ENCODE measurements around the gene SDR42E2.
"Not testable (repeated sequence)": the region's sequence is repeated elsewhere in the genome, so short reads cannot be mapped to it uniquely, and the experiment has no call there.

Gene SDR42E2

DNA sequence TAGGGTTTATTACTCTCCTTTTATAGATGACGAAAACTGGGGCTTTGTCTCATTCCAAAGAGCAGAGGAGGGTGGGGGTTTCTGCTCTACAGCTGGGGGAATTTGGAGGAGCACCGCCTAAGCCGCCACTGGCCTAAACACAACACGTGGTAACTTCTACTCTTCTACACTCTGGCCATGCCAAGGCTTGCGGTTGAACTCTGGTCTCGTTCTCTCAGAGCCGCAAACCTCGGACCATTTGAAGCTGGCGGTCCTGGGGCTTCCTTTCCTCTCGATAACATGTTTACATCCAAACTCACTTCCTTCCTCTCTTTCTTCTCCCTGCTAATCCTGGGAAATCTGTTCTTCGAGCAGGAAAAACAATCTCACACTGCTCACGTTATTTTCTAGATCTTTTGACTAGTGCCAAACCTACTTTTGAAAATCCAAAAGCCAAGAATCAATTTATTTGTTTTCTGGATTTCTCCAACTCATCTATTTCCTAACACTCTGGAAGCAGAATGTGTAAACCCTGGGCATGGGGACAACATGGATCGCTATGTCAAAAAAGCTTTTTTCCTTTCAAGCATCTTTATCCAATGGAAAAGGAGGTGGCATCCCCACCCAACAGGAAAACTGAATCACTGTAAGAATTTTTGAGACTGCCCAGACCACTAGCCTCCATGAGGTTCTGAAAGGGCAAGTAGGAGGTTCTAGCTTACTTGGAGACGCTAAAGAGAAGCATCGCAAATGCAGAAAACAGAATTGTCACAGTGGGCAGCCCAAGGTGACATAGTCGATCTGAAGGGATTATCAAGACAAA, 30.2 kb downstream of the SDR42E2 start:
- peak; percentile 62 for DNase-seq

DNA sequence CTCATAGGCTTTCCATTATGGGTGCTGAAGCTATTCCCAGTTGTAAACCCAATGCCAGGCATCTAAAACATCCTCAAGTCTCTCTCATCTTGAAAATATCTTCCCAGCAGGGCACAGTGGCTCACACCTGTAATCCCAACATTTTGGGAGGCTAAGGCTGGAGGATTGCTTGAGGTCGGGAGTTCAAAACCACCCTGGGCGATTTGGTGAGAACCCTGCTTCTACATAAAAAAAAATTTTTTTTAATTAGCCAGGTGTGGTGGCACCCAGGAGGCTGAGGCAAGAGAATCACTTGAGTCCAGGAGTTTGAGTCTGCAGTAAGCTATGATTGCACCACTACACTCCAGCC, 30.7 kb downstream of the SDR42E2 start:
- no peak for DNase-seq

DNA sequence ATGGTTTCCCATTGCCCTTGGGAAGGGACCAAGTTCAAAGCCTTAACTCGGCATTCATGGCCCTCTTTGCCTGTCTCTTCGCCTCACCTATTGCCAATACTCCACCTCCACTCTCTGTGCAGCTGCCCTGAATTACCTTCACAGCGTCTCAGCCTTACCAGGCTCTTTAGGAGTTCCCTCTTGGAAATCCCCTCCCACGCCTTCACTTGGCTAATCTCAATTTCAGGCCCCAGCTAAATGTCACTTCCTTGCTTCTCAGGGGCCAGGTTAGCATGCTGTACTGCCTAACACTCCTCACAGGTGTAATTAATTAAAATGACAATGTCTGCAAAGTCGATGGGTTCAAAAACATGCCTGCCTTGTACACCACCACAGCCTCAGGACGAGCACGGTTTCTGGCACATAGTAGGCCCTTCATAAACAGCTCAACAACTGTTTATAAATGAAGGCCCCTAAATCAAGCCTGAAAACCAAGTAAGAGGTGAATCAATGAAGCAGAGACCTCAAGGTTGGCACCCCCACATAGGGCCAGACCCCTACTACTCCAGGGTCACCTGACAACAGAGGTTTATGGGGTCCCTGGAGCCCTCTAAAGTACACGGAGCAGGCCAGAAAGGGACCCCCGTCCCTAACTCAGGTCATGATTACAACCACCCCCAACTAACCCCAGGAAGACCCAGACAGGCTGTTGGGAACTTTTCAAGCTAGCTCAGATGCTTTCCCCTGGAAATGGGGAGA, 32.6 kb downstream of the SDR42E2 start:
- DNase-seq = no peak

DNA sequence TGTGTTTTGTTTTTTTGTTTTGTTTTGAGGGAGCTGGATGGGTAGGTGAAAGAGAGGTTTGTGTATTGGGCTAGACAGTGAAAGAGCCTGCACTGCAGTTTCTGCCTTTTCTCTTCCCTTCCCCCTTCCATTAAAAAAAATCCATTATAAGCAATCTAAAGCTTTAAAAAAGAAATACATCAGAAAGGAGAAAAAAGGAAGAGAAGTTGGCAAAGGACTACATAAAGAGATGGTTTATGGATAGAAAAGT, 33.1 kb downstream of the SDR42E2 start:
- DNase-seq = no peak

DNA sequence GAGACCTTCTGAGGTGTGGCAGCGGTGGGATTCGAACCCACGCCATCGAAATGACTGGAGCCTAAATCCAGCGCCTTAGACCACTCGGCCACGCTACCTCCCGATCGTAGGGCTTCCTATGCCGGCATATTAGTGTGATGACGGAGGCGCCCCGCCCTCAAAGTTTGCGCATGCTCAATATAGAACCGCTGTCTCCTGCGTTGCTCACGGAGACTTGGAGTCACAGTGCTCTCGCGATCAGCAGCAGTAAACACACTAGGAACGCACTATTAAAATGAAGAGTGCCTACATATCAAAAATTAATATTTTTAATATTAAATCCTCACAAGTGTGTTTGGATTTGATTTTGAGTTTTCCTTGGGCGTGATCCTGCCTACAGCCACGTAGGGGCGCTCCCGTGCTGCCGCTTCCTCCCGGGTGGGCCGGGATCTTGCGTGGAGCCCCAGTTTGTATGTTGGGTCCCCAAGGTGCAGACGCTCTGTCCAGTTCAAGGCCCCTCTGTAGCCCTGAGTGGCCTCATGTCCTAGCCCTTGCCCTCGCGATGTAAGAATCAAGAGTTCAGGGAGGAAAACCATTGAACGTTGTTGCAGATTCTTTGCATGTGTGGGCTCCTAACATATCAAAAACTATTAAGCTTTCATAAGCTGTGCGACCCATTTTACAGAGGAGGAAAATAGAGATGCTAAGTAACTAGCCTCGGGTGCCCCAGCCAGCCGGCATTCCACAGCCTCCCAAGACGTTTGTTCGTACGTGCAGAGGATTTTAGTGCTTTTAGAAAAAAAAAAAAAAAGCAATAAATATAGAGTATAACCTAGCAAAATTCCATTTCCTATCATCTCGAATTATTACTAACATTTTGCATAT, 33.6 kb downstream of the SDR42E2 start:
- peak; percentile 84 for DNase-seq

DNA sequence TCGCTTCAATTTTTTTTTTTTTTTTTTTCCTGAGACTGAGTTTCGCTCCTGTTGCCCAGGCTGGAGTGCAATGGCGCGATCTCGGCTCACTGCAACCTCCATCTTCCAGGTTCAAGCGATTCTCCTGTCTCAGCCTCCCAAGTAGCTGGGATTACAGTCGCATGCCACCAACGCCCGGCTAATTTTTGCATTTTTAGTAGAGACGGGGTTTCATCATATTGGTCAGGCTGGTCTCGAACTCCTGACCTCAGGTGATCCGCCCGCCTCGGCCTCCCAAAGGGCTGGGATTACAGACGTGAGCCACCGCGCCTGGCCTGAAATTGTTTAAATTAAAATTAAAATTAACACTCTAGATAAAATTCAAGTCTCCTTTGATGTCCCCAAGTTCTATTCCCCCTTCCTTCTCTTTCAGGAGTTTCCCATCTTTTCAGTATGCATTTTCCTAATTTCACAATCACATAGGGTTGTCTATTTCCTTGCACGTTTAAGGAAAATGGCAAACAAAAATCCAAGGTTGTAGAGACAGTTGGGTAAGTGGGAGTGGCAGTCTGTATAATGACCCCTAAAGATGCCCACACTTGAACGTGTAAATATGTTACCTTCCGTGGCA, 34.4 kb downstream of the SDR42E2 start:
- not testable (repeated sequence) for DNase-seq

DNA sequence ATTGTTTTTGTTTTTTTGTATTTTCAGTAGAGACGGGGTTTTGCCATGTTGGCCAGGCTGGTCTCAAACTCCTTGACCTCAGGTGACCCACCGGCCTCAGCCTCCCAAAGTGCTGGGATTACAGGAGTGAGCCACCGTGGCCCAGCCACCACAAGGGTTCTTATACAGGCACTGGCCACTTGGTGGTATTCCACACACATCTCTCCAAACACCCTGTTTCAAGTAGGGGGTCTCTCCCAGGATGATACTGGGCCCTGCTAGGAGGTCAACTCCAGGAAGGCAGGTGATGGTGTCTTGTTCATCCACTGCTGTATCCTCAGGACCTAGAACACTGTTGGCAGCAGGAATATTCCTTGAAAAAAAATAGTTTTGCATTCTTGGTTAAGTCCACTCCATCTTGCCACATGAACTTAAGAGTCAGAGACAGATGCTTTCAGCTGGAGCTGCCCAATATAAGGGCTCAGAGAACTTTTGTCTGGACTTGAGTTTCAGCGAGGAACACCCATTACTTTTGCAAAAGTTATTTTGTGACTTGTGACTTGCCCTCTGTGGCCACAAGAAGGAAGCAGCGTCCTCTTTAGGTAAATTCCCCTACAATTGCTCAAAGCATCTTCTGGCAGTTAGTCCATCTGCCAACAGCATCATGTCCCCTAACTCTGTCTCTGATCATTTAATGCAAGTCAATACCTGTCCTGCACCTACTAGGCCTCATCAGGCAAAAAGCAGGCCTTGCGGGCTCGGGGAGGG, 36.4 kb downstream of the SDR42E2 start:
- no peak for DNase-seq

DNA sequence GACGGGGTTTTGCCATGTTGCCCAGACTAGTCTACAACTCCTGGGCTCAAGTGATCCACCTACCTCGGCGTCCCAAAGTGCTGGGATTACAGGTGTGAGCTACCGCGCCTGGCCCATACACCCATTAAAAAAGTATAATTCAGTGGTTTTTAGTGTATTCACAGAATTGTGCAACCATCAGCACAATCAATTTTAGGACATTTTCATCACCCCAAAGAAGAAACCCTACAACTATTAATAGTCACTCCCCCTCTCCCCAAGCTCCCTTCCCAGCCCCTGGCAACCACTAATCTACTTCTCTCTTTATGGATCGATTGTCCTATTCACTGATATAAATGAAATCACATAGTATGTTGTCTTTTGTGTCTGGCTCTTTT, 39.9 kb downstream of the SDR42E2 start:
- DNase-seq = no peak

DNA sequence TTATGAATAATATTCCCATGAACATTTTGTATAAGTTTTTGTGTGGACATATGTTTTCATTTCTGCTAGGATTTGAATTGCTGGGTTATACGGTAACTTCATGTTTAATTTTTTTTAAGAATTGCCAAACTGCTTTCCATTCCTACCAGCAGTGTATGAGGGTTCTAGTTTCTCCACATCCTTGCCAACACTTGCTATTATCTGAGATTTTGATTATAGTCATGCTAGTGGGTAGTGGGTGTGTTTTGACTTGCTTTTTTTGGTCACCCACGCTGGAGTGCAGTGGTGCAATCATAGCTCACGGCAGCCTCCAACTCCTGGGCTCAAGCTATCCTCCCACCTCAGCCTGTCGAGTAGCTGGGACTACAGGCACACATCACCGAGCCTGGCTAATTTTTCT, 40.8 kb downstream of the SDR42E2 start:
- no peak for DNase-seq

DNA sequence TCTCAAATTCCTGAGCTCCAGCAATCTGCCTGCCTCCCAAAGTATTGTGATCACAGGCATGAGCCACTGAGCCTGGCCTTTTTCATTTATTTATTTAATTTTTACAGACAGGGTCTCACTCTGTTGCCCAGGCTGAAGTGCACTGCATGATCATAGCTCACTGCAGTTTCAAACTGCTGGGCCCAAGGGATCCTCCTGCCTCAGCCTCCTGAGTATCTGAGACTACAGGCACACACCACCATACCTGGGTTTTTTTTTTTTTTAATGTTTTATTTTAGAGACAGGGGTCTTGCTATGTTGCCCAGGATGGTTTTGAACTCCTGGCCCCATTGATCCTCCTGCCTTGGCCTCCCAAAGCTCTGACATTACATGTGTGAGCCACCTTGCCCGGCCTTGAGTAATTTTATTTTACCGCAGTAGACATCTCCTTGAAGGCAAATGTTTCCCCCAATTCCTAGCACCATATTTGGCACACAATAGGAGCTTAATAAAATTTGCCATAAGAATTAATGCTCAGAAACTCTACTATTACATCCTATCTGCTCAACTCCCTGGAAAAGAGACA, 41.9 kb downstream of the SDR42E2 start:
- DNase-seq = no peak

DNA sequence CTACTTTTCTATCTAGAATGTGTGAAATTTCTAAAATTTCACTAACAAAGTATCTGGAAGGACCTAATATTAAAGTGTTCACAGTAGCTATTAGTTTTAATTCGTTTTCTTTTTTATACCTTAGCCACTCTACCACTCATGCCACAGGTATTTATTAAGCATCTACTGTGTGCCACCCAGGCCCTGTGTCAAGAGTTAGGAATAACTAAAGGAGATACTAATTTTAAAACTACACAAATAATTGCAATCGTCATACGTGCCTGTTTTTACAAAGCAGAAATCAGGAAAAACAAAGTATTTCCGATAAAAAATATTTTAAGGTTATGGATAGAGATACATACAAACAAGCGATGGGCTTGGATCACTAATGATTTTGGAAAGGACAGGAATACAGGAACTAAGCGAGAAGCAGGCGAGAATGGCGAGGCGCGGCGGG, 43.3 kb downstream of the SDR42E2 start:
- no peak for DNase-seq

DNA sequence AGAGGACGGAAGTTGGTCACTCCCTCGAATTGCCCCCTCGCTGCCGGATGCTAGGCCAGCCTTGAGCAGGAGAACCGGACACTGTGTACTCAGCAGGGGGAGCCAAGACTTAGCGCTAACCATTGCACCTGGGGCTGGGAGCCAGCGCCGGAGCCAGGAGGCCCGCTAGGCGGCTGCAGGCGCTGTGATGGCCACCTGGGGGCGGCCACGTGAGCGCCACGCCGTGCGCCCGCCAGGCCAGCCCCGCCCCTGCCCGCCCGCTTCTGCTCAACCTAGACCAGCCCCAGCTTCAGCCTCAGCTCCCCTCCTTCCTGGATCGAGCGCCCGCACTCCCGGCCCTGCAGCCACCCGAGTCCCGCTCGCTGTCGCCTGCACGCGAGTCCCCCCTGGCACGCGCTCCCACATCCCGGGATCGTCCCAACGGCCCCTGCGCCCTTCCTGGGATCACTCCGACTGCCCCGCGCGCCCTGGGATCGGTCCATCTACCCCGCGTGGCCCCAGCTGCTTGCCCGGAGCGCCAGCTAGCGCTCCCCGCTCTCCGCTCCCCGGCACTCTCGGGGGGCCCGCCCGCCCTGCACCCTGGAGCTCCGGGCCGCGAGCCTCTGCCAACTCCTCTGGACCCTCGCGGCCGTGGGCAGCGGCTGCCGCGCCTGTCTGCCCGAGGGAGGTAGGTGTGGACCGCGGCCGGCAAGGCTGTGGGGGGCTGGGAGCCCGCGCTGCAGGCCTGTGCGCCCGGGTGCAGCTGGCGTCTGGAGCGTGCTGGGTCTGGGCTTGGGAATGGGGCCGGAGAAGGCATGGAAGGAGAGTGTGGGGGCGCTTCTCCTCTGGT, 43.9 kb downstream of the SDR42E2 start, which contains the start of gene EEF2K:
EEF2K (plus strand) TSS at position 266 of the 829 bp plus-strand sequence. CDS start 19,452 bp downstream, outside the sequence.
- peak; percentile 86 for DNase-seq

DNA sequence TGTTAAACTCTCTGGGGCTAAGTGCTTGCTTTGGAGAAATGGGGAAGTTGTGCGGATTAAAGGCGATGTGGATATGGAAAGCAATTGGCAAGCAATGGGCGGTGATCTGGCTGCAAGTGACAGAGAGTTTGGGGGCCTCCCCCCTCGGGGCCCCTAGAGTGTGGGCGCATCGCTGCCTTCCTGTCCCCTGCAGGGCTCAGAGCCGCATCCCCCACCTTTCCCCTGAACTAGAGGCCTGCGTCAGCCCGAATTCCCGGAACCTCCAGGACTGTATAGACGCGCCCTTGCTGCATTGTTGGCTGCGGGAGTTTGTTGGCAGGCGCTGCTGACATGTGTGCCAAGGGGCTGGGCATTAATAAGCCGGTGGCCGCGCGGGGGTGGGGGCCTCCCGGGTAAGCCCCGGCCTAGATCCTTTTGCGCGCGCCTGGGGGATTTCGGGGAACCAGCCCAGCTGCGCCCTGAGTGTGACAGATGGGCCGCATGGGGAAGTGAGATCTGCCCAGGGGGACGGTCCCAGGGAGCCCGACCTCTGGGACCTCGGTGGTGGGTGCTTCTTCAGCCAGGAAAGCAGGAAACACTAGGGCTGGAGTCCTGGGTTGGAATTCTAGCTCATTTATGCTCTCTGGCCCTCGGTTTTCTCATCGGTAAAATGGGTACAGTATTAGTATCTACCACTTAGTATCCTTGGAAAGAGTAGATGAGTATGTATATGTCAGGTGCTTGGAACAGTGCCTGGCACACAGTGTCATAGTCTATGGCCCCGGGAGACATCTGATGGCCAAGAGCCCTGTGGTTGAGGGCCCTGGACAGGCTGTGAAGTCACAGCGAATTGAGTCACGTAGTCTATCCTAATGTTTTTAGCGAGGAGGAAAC, 44.8 kb downstream of the SDR42E2 start:
- peak; percentile 64 for DNase-seq

DNA sequence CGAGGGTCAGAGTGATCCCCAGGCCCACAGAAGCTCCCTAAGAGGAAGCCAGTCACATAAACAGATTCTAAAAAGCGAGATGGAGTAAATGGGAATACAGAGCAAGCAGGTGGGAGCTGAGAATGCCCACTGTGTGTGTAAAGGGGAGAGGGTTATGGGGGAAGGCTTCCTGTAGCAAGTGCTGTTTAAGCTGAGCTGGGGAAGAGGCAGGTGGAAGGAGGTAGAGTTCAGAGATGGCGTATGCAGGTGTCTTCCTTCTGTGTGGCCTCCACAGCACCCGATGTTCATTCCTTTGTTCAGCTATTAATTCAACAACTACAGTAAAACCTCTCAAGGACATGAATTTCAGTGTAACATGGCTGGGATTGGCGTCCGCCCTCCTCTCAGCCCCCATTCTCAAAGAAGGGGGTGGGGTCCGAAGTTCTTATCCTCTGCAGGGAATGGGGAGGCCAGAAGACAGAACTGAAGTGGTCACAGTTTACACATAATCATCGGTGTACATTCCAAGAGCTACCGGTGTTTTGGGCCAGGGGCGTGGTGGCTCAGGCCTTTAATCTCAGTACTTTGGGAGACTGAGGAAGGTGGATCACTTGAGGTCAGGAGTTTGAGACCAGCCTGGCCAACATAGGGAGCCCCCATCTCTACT, 45.5 kb downstream of the SDR42E2 start:
- no peak for DNase-seq

DNA sequence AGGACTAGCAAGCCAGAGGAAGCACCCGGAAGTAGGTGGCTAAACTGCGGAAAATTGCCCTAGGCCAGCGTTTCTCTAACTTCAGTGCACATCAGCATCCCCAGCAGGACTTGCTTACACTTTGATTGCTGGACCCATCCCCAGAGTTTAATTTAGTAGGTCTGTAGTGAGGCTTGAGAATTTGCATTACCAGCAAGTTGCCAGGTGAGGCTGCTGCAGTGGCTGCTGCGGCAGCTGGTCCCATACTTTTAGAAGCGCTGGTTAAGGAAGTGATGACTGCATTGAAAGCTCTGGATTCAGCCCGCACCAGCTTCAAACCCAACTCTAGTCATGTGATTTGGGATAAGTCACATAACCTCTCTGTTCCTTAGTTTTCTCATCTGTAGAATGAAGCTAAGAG, 48.0 kb downstream of the SDR42E2 start:
- DNase-seq = no peak

DNA sequence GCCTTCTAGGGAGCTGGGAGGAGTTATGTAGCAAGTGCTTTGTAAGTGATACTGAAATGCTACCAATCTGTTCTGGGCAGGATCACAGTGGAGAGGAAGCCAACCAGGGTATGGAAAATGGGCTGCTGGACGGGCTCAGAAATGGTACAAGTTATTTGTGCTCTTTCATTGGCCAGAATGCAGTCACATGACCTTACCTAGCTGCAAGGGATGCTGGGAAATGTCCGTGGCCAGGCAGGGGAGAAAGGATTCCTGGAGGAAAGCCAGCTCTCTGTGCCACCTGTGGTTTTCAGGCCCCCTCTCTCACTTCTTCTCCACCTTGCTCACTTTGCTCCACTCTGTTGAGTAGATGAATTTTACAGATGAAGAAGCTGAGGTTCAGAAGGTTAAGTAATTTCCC, 48.5 kb downstream of the SDR42E2 start:
- DNase-seq = no peak

DNA sequence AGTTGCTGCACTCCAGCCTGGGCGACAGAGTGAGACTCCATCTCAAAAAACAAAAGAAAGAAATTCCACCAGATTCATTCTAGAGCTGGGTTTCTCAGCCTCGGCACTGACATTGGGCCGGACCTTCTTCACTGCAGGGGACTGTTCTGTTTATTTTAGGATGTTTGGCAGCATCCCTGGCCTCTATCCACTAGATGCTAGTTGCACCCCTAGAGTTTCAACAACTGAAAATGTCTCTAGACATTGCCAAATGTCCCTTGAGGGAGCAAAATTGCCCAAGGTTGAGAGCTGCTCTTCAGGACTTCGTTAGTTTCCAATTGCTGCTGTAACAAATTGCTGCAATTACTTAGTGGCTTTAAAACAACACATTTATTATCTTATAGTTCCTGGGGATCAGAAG, 50.9 kb downstream of the SDR42E2 start:
- DNase-seq = no peak

DNA sequence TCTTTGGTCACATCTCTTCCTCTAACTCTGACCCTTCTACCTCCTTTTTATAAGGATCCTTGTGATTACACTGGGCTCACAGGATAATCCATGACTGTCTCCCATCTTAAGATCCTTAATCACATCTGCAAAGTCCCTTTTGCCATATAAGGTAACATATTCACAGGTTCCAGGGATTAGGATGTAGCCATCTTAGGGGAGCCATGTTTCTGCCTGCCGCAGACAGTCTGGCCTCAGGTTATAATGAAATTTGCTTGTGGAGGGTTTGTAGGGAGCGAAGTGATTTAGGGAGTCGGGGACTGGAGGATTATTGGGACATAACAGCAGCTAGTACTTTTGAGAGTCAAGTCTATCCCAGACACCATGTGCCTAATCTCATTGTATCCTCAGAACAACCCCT, 51.5 kb downstream of the SDR42E2 start:
- no peak for DNase-seq

DNA sequence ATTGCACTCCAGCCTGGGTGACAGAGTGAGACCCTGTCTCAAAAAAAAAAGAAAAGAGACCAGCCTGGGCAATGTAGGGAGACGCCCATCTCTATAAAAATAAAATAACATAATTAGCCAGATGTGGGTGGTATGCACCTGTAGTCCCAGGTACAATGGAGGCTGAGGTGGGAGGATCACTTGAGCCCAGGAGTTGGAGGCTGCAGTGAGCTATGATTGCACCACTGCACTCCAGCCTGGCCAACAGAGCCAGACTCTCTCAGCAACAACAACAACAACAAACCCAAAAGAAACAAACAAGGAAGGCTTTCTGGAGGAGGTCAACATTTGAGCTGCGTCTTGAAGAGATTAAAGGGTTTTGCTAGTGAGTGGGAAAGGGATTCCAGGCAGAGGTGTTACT, 52.1 kb downstream of the SDR42E2 start:
- no peak for DNase-seq

DNA sequence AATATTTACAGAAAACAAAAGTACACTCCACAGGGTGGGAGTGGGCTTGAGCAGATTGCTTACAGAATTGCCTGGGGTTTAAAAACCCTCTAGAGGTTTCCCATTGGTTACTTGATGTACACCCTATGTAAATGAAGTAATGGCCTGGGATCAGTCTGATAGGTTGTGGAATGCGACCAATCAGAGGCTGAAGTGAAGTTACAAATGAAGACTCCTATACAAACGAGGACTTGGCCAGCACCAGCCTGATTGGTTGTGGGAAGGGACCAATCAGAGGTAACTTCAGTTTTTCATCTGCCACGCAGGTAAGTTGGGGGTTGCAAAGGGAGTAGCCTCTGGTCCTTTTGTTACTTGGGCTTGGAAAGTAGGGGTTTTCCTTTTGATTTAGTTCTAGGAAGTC, 52.6 kb downstream of the SDR42E2 start:
- DNase-seq = no peak
